ENCODE results near the gene MPZL1.
"Not testable (repeated sequence)": the region's sequence is repeated elsewhere in the genome, so short reads cannot be mapped to it uniquely, and the experiment has no call there.

The MPZL1 gene

GRCh38 chr1:167715157-167715999 is 6.4 kb upstream of the MPZL1 start:
- H3K27ac ChIP-seq = peak overlapping the region; percentile 96
- H3K27me3 ChIP-seq (ENCODE audit: insufficient read depth, low read depth, severe bottlenecking) = no peaks in the 10 kb centered on the region
- peak; percentile 69 for DNase-seq
- TF ChIP-seq, protein P1, sequence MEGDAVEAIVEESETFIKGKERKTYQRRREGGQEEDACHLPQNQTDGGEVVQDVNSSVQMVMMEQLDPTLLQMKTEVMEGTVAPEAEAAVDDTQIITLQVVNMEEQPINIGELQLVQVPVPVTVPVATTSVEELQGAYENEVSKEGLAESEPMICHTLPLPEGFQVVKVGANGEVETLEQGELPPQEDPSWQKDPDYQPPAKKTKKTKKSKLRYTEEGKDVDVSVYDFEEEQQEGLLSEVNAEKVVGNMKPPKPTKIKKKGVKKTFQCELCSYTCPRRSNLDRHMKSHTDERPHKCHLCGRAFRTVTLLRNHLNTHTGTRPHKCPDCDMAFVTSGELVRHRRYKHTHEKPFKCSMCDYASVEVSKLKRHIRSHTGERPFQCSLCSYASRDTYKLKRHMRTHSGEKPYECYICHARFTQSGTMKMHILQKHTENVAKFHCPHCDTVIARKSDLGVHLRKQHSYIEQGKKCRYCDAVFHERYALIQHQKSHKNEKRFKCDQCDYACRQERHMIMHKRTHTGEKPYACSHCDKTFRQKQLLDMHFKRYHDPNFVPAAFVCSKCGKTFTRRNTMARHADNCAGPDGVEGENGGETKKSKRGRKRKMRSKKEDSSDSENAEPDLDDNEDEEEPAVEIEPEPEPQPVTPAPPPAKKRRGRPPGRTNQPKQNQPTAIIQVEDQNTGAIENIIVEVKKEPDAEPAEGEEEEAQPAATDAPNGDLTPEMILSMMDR (IDR thresholded peaks at IDR 0.05; ENCODE audit: low read depth, low read length) = peak; percentile 75
- H3K4me3 ChIP-seq (ENCODE audit: low read depth, low read length) = peak overlapping the region; percentile 89
- peaks cover 2% of the 10 kb centered on the region; the same call in 1 of the 2 replicates for H3K36me3 ChIP-seq
- H3K9me3 ChIP-seq (ENCODE audit: severe bottlenecking) = no peaks in the 10 kb centered on the region

GRCh38 chr1:167716000-167716271 is 5.8 kb upstream of the MPZL1 start:
- Histone ChIP-seq H3K27ac (no peak overlapping the region), H3K36me3 (peaks cover 2% of the 10 kb centered on the region; the same call in 1 of the 2 replicates), H3K4me3 (ENCODE audit: low read depth, low read length) (peak overlapping the region; percentile 89), H3K9me3 (ENCODE audit: severe bottlenecking) (no peaks in the 10 kb centered on the region), H3K27me3 (ENCODE audit: insufficient read depth, low read depth, severe bottlenecking) (no peaks in the 10 kb centered on the region)
- no peak for DNase-seq
- TF ChIP-seq, protein P1 (IDR thresholded peaks at IDR 0.05; ENCODE audit: low read depth, low read length) = no peak

GRCh38 chr1:167717351-167717750 is 4.4 kb upstream of the MPZL1 start:
- Histone ChIP-seq H3K4me3 (ENCODE audit: low read depth, low read length) (no peak overlapping the region), H3K27me3 (ENCODE audit: insufficient read depth, low read depth, severe bottlenecking) (no peaks in the 10 kb centered on the region), H3K9me3 (ENCODE audit: severe bottlenecking) (no peaks in the 10 kb centered on the region), H3K27ac (no peak overlapping the region), H3K36me3 (peaks cover 2% of the 10 kb centered on the region; the same call in 1 of the 2 replicates)
- TF ChIP-seq, protein P1 (IDR thresholded peaks at IDR 0.05; ENCODE audit: low read depth, low read length) = no peak
- DNase-seq = no peak

- DNase-seq = no peak
- no peaks in the 10 kb centered on the region for H3K9me3 ChIP-seq (ENCODE audit: severe bottlenecking)
- TF ChIP-seq, protein P1 (IDR thresholded peaks at IDR 0.05; ENCODE audit: low read depth, low read length) = no peak
- H3K27me3 ChIP-seq (ENCODE audit: insufficient read depth, low read depth, severe bottlenecking) = no peaks in the 10 kb centered on the region
- H3K36me3 ChIP-seq = peaks cover 2% of the 10 kb centered on the region; the same call in 1 of the 2 replicates
- H3K4me3 ChIP-seq (ENCODE audit: low read depth, low read length) = no peak overlapping the region
- H3K27ac ChIP-seq = no peak overlapping the region
Observed at GRCh38 chr1:167718914-167719691, 2.7 kb upstream of the MPZL1 start.

DNA sequence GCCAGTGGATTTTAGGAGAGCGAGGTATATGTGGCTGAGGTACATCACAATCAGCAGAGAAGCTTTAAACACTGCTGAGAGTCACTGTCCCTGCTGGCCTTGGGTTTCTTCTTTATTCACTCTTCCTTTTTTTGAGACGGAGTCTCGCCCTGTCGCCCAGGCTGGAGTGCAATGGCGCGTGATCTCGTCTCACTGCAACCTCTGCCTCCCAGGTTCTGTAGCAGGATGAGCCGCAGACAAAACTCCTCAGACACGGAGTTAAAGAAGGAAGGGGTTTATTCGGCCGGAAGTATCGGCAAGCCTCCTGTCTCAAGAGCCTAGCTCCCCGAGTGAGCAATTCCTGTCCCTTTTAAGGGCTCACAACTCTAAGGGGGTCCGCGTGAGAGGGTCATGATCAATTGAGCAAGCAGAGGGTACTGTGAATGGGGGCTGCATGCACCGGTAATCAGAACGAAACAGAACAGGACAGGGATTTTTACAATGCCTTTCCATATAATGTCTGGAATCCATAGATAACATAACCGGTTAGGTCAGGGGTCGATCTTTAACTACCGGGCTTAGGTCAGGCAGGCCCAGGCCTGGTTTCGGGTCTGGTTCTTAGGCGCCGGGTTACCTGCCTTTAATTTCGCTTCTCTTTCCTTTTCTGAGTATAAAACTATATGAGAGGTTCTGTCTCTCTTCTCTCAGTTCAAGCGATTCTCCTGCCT is 1.9 kb upstream of the MPZL1 start:
- DNase-seq; H3K27ac ChIP-seq; H3K36me3 ChIP-seq; H3K27me3 ChIP-seq (ENCODE audit: insufficient read depth, low read depth, severe bottlenecking); H3K4me3 ChIP-seq (ENCODE audit: low read depth, low read length); H3K9me3 ChIP-seq (ENCODE audit: severe bottlenecking): not testable (repeated sequence)
